Measurements from ENCODE around the gene IGF2. TPM values are rescaled to one million over a fixed set of nuclear protein-coding genes. Genes with fewer than 3 reads are reported as not detected.

The IGF2 gene
- total RNA-seq, 1 experiment from 2014 or later: 14.5 TPM

Small RNAs within 50 kb of the gene (microRNA-seq; reads per million reads assigned to microRNA genes)
- gene MIR4686 (ENCODE audit: unreplicated experiment) (not detected), gene MIR483 (ENCODE audit: unreplicated experiment) (24.5 reads per million, percentile 41 among the genes with 10 or more reads in this experiment)

Other genes starting within 250 kb of the IGF2 start
- not detected for gene PRR33, start 247.5 kb downstream of the IGF2 start, total RNA-seq (2021; ENCODE audit: unreplicated experiment)
- gene TNNT3, start 219.7 kb downstream of the IGF2 start, total RNA-seq (2021; ENCODE audit: unreplicated experiment): 0.41 TPM
- gene MRPL23, start 192.1 kb downstream of the IGF2 start, total RNA-seq (2021; ENCODE audit: unreplicated experiment): 123 TPM
- 1,268 TPM for gene H19, start 141.5 kb downstream of the IGF2 start, total RNA-seq (2021; ENCODE audit: unreplicated experiment)
- gene INS, start 21.8 kb upstream of the IGF2 start, total RNA-seq (2021; ENCODE audit: unreplicated experiment): not detected
- not detected for gene TH, start 32.4 kb upstream of the IGF2 start, total RNA-seq (2021; ENCODE audit: unreplicated experiment)
- gene ASCL2, start 131.2 kb upstream of the IGF2 start, total RNA-seq (2021; ENCODE audit: unreplicated experiment): not detected
- gene C11orf21, start 162.5 kb upstream of the IGF2 start, total RNA-seq (2021; ENCODE audit: unreplicated experiment): 0.31 TPM
- not detected for gene TSPAN32, start 162.6 kb upstream of the IGF2 start, total RNA-seq (2021; ENCODE audit: unreplicated experiment)
- 416 TPM for gene CD81, start 237.9 kb upstream of the IGF2 start, total RNA-seq (2021; ENCODE audit: unreplicated experiment)

Measured in Panc1 (cell line).